ENCODE results near the gene WBP2NL.
A peak's percentile ranks its signal among the peaks of the same experiment; 100 is the strongest.

Gene WBP2NL

GRCh38 chr22:41951898-41952474 lies 46.6 kb upstream of the WBP2NL start, which contains the start of gene SMIM45:
Gene SMIM45 (plus strand): TSS chr22:41952150.
- Histone ChIP-seq H3K4me2 (ENCODE audit: low read depth, low read length) (no peak within 1 kb of the TSS), H3K27ac (ENCODE audit: low read length) (no peak within 1 kb of the TSS)

DNA sequence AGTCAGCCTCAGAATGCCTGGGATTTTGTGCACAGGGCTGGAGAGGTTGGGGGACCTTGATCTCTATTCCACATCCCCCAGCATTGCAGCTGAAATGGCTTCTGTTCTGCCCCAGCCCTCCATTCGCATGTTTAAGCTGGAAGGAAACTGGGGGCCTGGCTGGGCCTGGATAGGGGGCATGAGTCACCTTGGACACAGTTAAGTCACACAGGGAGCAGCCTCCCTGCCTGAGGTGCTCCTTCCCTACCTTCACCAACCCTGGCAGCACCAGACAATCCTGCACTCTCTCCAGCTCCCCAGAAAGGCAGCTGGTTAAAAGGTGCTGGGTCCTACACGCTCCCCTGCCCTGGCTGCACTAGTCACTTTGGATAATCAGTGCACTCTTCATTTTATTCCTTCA lies 45.9 kb upstream of the WBP2NL start:
- H3K79me2 ChIP-seq (ENCODE audit: low read length): no peaks in the 10 kb centered on the region
- DNase-seq: no peak
- H3K36me3 ChIP-seq (replicated peaks; ENCODE audit: insufficient read depth, low read length): no peaks in the 10 kb centered on the region
- no peak overlapping the region for H2AFZ ChIP-seq (ENCODE audit: low read length)
- no peaks in the 10 kb centered on the region for H3F3A ChIP-seq (ENCODE audit: insufficient read depth, low read length)
- no peaks in the 10 kb centered on the region for H3K4me1 ChIP-seq (ENCODE audit: low read length)
- TF ChIP-seq, protein P1, sequence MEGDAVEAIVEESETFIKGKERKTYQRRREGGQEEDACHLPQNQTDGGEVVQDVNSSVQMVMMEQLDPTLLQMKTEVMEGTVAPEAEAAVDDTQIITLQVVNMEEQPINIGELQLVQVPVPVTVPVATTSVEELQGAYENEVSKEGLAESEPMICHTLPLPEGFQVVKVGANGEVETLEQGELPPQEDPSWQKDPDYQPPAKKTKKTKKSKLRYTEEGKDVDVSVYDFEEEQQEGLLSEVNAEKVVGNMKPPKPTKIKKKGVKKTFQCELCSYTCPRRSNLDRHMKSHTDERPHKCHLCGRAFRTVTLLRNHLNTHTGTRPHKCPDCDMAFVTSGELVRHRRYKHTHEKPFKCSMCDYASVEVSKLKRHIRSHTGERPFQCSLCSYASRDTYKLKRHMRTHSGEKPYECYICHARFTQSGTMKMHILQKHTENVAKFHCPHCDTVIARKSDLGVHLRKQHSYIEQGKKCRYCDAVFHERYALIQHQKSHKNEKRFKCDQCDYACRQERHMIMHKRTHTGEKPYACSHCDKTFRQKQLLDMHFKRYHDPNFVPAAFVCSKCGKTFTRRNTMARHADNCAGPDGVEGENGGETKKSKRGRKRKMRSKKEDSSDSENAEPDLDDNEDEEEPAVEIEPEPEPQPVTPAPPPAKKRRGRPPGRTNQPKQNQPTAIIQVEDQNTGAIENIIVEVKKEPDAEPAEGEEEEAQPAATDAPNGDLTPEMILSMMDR (IDR thresholded peaks at IDR 0.05; ENCODE audit: low read length): no peak
- TF ChIP-seq EZH2phosphoT487 (IDR thresholded peaks at IDR 0.05; ENCODE audit: low read length) (no peak), EZH2 (optimal IDR thresholded peaks at IDR 0.05; ENCODE audit: low read depth, low read length) (no peak)
- H4K20me1 ChIP-seq (ENCODE audit: insufficient read depth, low read length): no peaks in the 10 kb centered on the region
- H3K9ac ChIP-seq (ENCODE audit: low read length): no peak overlapping the region
- no peak overlapping the region for H3K4me3 ChIP-seq (ENCODE audit: low read length)
- no peaks in the 10 kb centered on the region for H3K27me3 ChIP-seq (replicated peaks; ENCODE audit: insufficient read depth, low read length)
- H3K4me2 ChIP-seq (ENCODE audit: low read depth, low read length): no peak overlapping the region
- no peaks in the 10 kb centered on the region for H3K9me3 ChIP-seq (replicated peaks; ENCODE audit: insufficient read depth, low read length)
- no peaks in the 10 kb centered on the region for H3K9me2 ChIP-seq (replicated peaks; ENCODE audit: insufficient read depth, low read length)
- no peak overlapping the region for H3K27ac ChIP-seq (ENCODE audit: low read length)

More at GRCh38 chr22:41951898-41952474, 46.6 kb upstream of the WBP2NL start, which contains the start of gene SMIM45:
- TF ChIP-seq EZH2phosphoT487 (IDR thresholded peaks at IDR 0.05; ENCODE audit: low read length) (no peak), EZH2 (optimal IDR thresholded peaks at IDR 0.05; ENCODE audit: low read depth, low read length) (no peak)
- TF ChIP-seq, protein P1 (IDR thresholded peaks at IDR 0.05; ENCODE audit: low read length): no peak
- H4K20me1 ChIP-seq (ENCODE audit: insufficient read depth, low read length): no peaks in the 10 kb centered on the region
- no peak within 1 kb of the TSS for H3K9ac ChIP-seq (ENCODE audit: low read length)
- H3K4me3 ChIP-seq (ENCODE audit: low read length): no peak within 1 kb of the TSS
- H3K9me3 ChIP-seq (replicated peaks; ENCODE audit: insufficient read depth, low read length): no peaks in the 10 kb centered on the region
- no peaks in the 10 kb centered on the region for H3K27me3 ChIP-seq (replicated peaks; ENCODE audit: insufficient read depth, low read length)
- no peaks in the 10 kb centered on the region for H3K79me2 ChIP-seq (ENCODE audit: low read length)
- H2AFZ ChIP-seq (ENCODE audit: low read length): no peak within 1 kb of the TSS
- H3K9me2 ChIP-seq (replicated peaks; ENCODE audit: insufficient read depth, low read length): no peaks in the 10 kb centered on the region
- no peaks in the 10 kb centered on the region for H3F3A ChIP-seq (ENCODE audit: insufficient read depth, low read length)
- DNase-seq: no peak
- H3K36me3 ChIP-seq (replicated peaks; ENCODE audit: insufficient read depth, low read length): no peaks in the 10 kb centered on the region
- H3K4me1 ChIP-seq (ENCODE audit: low read length): no peaks in the 10 kb centered on the region

GRCh38 chr22:41957941-41958556 lies 40.5 kb upstream of the WBP2NL start:
- H2AFZ ChIP-seq (ENCODE audit: low read length): peak overlapping the region; percentile 63
- H4K20me1 ChIP-seq (ENCODE audit: insufficient read depth, low read length): no peaks in the 10 kb centered on the region
- no peak overlapping the region for H3K27ac ChIP-seq (ENCODE audit: low read length)
- peak overlapping the region; percentile 27; the same call in 1 of the 2 replicates for H3K4me3 ChIP-seq (ENCODE audit: low read length)
- no peak overlapping the region for H3K9ac ChIP-seq (ENCODE audit: low read length)
- no peak for TF ChIP-seq EZH2phosphoT487 (IDR thresholded peaks at IDR 0.05; ENCODE audit: low read length)
- no peak for TF ChIP-seq EZH2 (optimal IDR thresholded peaks at IDR 0.05; ENCODE audit: low read depth, low read length)
- H3K4me2 ChIP-seq (ENCODE audit: low read depth, low read length): peak overlapping the region; percentile 74
- H3K4me1 ChIP-seq (ENCODE audit: low read length): peaks cover 9% of the 10 kb centered on the region
- H3K9me2 ChIP-seq (replicated peaks; ENCODE audit: insufficient read depth, low read length): no peaks in the 10 kb centered on the region
- H3F3A ChIP-seq (ENCODE audit: insufficient read depth, low read length): no peaks in the 10 kb centered on the region
- no peaks in the 10 kb centered on the region for H3K36me3 ChIP-seq (replicated peaks; ENCODE audit: insufficient read depth, low read length)
- no peaks in the 10 kb centered on the region for H3K27me3 ChIP-seq (replicated peaks; ENCODE audit: insufficient read depth, low read length)
- H3K9me3 ChIP-seq (replicated peaks; ENCODE audit: insufficient read depth, low read length): no peaks in the 10 kb centered on the region
- DNase-seq: no peak
- no peaks in the 10 kb centered on the region for H3K79me2 ChIP-seq (ENCODE audit: low read length)
